ENCODE results near the gene RELN. TPM values are rescaled to one million over a fixed set of nuclear protein-coding genes. Genes with fewer than 3 reads are reported as not detected.
"Not testable (repeated sequence)": the region's sequence is repeated elsewhere in the genome, so short reads cannot be mapped to it uniquely, and the experiment has no call there.

The RELN gene
- total RNA-seq, 1 donor from 2014 or later: not detected

GRCh38 chr7:103918631-103919271 lies 70.7 kb downstream of the RELN start:
- H3K4me3 ChIP-seq (ENCODE audit: low read depth, low read length): no peak overlapping the region
- no peaks in the 10 kb centered on the region for H3K27me3 ChIP-seq (ENCODE audit: control insufficient read depth, insufficient read depth, low read length)
- FAIRE-seq (no peak), DNase-seq (ENCODE audit: low read depth) (no peak)
- no peaks in the 10 kb centered on the region for H3K36me3 ChIP-seq (ENCODE audit: control insufficient read depth, insufficient read depth, low read length)
- no peak for TF ChIP-seq CTCF (IDR thresholded peaks at IDR 0.05; ENCODE audit: insufficient read depth, low read length, severe bottlenecking)

- FAIRE-seq (no peak), DNase-seq (ENCODE audit: low read depth) (peak; percentile 71)
- H3K36me3 ChIP-seq (ENCODE audit: control insufficient read depth, insufficient read depth, low read length): no peaks in the 10 kb centered on the region
- no peak overlapping the region for H3K4me3 ChIP-seq (ENCODE audit: low read depth, low read length)
- TF ChIP-seq CTCF (IDR thresholded peaks at IDR 0.05; ENCODE audit: insufficient read depth, low read length, severe bottlenecking): no peak
- no peaks in the 10 kb centered on the region for H3K27me3 ChIP-seq (ENCODE audit: control insufficient read depth, insufficient read depth, low read length)
Measured at GRCh38 chr7:103915680-103916357, 73.6 kb downstream of the RELN start.

- no peaks in the 10 kb centered on the region for H3K36me3 ChIP-seq (ENCODE audit: control insufficient read depth, insufficient read depth, low read length)
- TF ChIP-seq CTCF (IDR thresholded peaks at IDR 0.05; ENCODE audit: insufficient read depth, low read length, severe bottlenecking): no peak
- no peak overlapping the region for H3K4me3 ChIP-seq (ENCODE audit: low read depth, low read length)
- DNase-seq (ENCODE audit: low read depth) (no peak), FAIRE-seq (no peak)
- no peaks in the 10 kb centered on the region for H3K27me3 ChIP-seq (ENCODE audit: control insufficient read depth, insufficient read depth, low read length)
Measured at GRCh38 chr7:103914147-103914899, 75.1 kb downstream of the RELN start.

GRCh38 chr7:103912891-103913605 lies 76.4 kb downstream of the RELN start:
- FAIRE-seq (no peak), DNase-seq (ENCODE audit: low read depth) (no peak)
- H3K27me3 ChIP-seq (ENCODE audit: control insufficient read depth, insufficient read depth, low read length): no peaks in the 10 kb centered on the region
- no peak for TF ChIP-seq CTCF (IDR thresholded peaks at IDR 0.05; ENCODE audit: insufficient read depth, low read length, severe bottlenecking)
- no peak overlapping the region for H3K4me3 ChIP-seq (ENCODE audit: low read depth, low read length)
- no peaks in the 10 kb centered on the region for H3K36me3 ChIP-seq (ENCODE audit: control insufficient read depth, insufficient read depth, low read length)

- not testable (repeated sequence) for DNase-seq (ENCODE audit: low read depth); H3K27me3 ChIP-seq (ENCODE audit: control insufficient read depth, insufficient read depth, low read length); FAIRE-seq; H3K36me3 ChIP-seq (ENCODE audit: control insufficient read depth, insufficient read depth, low read length); H3K4me3 ChIP-seq (ENCODE audit: low read depth, low read length)
Measured at GRCh38 chr7:103911015-103911414, 78.4 kb downstream of the RELN start.

- no peak overlapping the region for H3K4me3 ChIP-seq (ENCODE audit: low read depth, low read length)
- H3K36me3 ChIP-seq (ENCODE audit: control insufficient read depth, insufficient read depth, low read length): no peaks in the 10 kb centered on the region
- TF ChIP-seq CTCF (IDR thresholded peaks at IDR 0.05; ENCODE audit: insufficient read depth, low read length, severe bottlenecking): no peak
- no peak for DNase-seq (ENCODE audit: low read depth)
- no peak for FAIRE-seq
- H3K27me3 ChIP-seq (ENCODE audit: control insufficient read depth, insufficient read depth, low read length): no peaks in the 10 kb centered on the region
Measured at GRCh38 chr7:103905997-103906396, 83.5 kb downstream of the RELN start.
